Measurements from ENCODE around the gene PALMD.

- TF ChIP-seq CTCF (IDR thresholded peaks at IDR 0.05) (no peak), POLR2A (IDR thresholded peaks at IDR 0.05) (no peak)
These were observed 14.6 kb downstream of the PALMD start for GRCh38 chr1:99660496-99660895.
